LoVo (cell line): ENCODE data around the gene PCAT6.

ENCODE experiments used
- DNase-seq: peaks from one replicate; pipeline ENCODE4 v3.0.0-alpha.2; 2016; ENCODE audit warnings: low spot score

The PCAT6 gene

GRCh38 chr1:202848191-202848542 lies 37.4 kb downstream of the PCAT6 start:
- no peak for DNase-seq

GRCh38 chr1:202850593-202851362 lies 40.0 kb downstream of the PCAT6 start:
- no peak for DNase-seq

- DNase-seq: peak; percentile 15
Observed at GRCh38 chr1:202852163-202852904, 41.6 kb downstream of the PCAT6 start.

- DNase-seq: no peak
Observed at GRCh38 chr1:202854787-202855186, 44.0 kb downstream of the PCAT6 start.

- no peak for DNase-seq
Observed at GRCh38 chr1:202856014-202856413, 45.3 kb downstream of the PCAT6 start.

- DNase-seq: no peak
Observed at GRCh38 chr1:202857136-202857610, 46.4 kb downstream of the PCAT6 start.

GRCh38 chr1:202858331-202858730 lies 47.6 kb downstream of the PCAT6 start:
- DNase-seq: no peak

GRCh38 chr1:202858789-202859414 lies 48.1 kb downstream of the PCAT6 start:
- DNase-seq: no peak

GRCh38 chr1:202860744-202861419 lies 50.1 kb downstream of the PCAT6 start:
- DNase-seq: peak; percentile 84
